Measurements from ENCODE around the gene RNF180.

Gene RNF180

GRCh38 chr5:64315778-64316177 lies 150.1 kb downstream of the RNF180 start:
- H3K9me3 ChIP-seq (ENCODE audit: control insufficient read depth, low read length): no peaks in the 10 kb centered on the region

GRCh38 chr5:64318175-64318574 lies 152.5 kb downstream of the RNF180 start:
- Histone ChIP-seq H3K36me3 (ENCODE audit: control insufficient read depth, insufficient read depth, low read length) (no peaks in the 10 kb centered on the region), H3K27ac (ENCODE audit: low read depth, low read length, severe bottlenecking) (no peak overlapping the region), H3K4me1 (ENCODE audit: control insufficient read depth, insufficient read depth, low read length, poor library complexity, severe bottlenecking) (no peaks in the 10 kb centered on the region), H3K4me3 (ENCODE audit: extremely low read depth, insufficient read depth, low read length, poor library complexity, severe bottlenecking) (no peak overlapping the region), H3K9me3 (ENCODE audit: control insufficient read depth, low read length) (no peaks in the 10 kb centered on the region)
- WGBS, 2 experiments (ENCODE audit: insufficient coverage in 2 of 2): no CpG with 5 or more reads among the region's 1 CpG

More at GRCh38 chr5:64315778-64316177, 150.1 kb downstream of the RNF180 start:
- no CpG with 5 or more reads among the region's 1 CpG for WGBS, 2 experiments (ENCODE audit: insufficient coverage in 2 of 2)
- Histone ChIP-seq H3K4me1 (ENCODE audit: control insufficient read depth, insufficient read depth, low read length, poor library complexity, severe bottlenecking) (no peaks in the 10 kb centered on the region), H3K4me3 (ENCODE audit: extremely low read depth, insufficient read depth, low read length, poor library complexity, severe bottlenecking) (no peak overlapping the region), H3K27ac (ENCODE audit: low read depth, low read length, severe bottlenecking) (no peak overlapping the region), H3K36me3 (ENCODE audit: control insufficient read depth, insufficient read depth, low read length) (no peaks in the 10 kb centered on the region)

- Histone ChIP-seq H3K9me3 (ENCODE audit: control insufficient read depth, low read length) (no peaks in the 10 kb centered on the region), H3K36me3 (ENCODE audit: control insufficient read depth, insufficient read depth, low read length) (no peaks in the 10 kb centered on the region), H3K4me3 (ENCODE audit: extremely low read depth, insufficient read depth, low read length, poor library complexity, severe bottlenecking) (no peak overlapping the region), H3K27ac (ENCODE audit: low read depth, low read length, severe bottlenecking) (no peak overlapping the region), H3K4me1 (ENCODE audit: control insufficient read depth, insufficient read depth, low read length, poor library complexity, severe bottlenecking) (no peaks in the 10 kb centered on the region)
- no CpG with 5 or more reads among the region's 1 CpG for WGBS, 2 experiments (ENCODE audit: insufficient coverage in 2 of 2)
These were observed 157.9 kb downstream of the RNF180 start for GRCh38 chr5:64323591-64323990.

- 64 to 79% methylated on average over 3 to 6 of the region's 6 CpGs for WGBS, 2 experiments (ENCODE audit: insufficient coverage in 2 of 2)
- H3K4me3 ChIP-seq (ENCODE audit: extremely low read depth, insufficient read depth, low read length, poor library complexity, severe bottlenecking): no peak overlapping the region
- no peak overlapping the region for H3K27ac ChIP-seq (ENCODE audit: low read depth, low read length, severe bottlenecking)
- no peaks in the 10 kb centered on the region for H3K4me1 ChIP-seq (ENCODE audit: control insufficient read depth, insufficient read depth, low read length, poor library complexity, severe bottlenecking)
- no peaks in the 10 kb centered on the region for H3K9me3 ChIP-seq (ENCODE audit: control insufficient read depth, low read length)
- peaks cover 7% of the 10 kb centered on the region for H3K36me3 ChIP-seq (ENCODE audit: control insufficient read depth, insufficient read depth, low read length)
These were observed 165.1 kb downstream of the RNF180 start for GRCh38 chr5:64330728-64331231.

- no peaks in the 10 kb centered on the region for H3K4me1 ChIP-seq (ENCODE audit: control insufficient read depth, insufficient read depth, low read length, poor library complexity, severe bottlenecking)
- H3K36me3 ChIP-seq (ENCODE audit: control insufficient read depth, insufficient read depth, low read length): peaks cover 7% of the 10 kb centered on the region
- H3K27ac ChIP-seq (ENCODE audit: low read depth, low read length, severe bottlenecking): no peak overlapping the region
- no peaks in the 10 kb centered on the region for H3K9me3 ChIP-seq (ENCODE audit: control insufficient read depth, low read length)
- H3K4me3 ChIP-seq (ENCODE audit: extremely low read depth, insufficient read depth, low read length, poor library complexity, severe bottlenecking): no peak overlapping the region
- WGBS, 2 experiments (ENCODE audit: insufficient coverage in 2 of 2): 88 to 98% methylated on average over 4 to 7 of the region's 9 CpGs
These were observed 166.1 kb downstream of the RNF180 start for GRCh38 chr5:64331597-64332277.

DNA sequence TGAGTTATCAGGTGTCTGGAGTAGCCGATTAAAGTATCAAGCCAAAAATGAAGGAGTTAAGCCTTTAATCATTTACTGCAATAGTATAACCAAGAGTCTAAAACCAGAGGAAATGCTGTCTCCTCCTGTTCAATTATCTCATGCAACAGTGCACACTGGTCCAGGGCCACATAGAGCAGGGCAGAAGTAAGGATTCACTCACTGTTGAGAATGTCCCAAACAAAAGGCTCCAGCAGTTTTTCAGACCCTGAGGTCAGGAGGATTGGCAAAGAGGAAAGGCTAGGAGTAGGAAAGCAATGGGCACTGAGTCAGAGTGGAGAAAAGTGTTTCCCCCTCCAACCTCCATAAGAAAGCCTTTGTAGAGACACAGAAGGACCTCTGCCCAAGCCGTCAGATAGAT lies 168.2 kb downstream of the RNF180 start:
- no peak overlapping the region for H3K27ac ChIP-seq (ENCODE audit: low read depth, low read length, severe bottlenecking)
- 0 to 82% methylated on average over 1 of the region's 2 CpGs for WGBS, 2 experiments (ENCODE audit: insufficient coverage in 2 of 2)

DNA sequence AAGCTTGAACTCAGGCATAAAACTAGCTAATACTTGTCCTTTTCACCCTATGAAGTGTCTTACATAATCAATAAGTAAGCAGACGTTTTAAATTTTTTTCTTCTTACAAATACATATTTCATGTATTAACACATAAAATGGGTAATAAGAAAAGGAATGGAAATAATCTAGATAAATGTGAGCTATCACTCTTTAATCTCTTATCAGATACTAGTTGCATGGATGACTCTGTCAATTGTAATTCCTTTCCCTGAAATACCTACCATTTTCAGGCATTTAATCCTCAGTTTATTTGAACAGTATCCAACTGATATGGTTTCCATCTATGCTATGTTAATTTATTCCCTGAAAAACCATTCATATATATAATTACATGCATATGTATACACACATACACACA lies 174.1 kb downstream of the RNF180 start:
- Histone ChIP-seq H3K27ac (ENCODE audit: low read depth, low read length, severe bottlenecking) (no peak overlapping the region), H3K4me3 (ENCODE audit: extremely low read depth, insufficient read depth, low read length, poor library complexity, severe bottlenecking) (no peak overlapping the region), H3K9me3 (ENCODE audit: control insufficient read depth, low read length) (no peaks in the 10 kb centered on the region), H3K36me3 (ENCODE audit: control insufficient read depth, insufficient read depth, low read length) (no peaks in the 10 kb centered on the region), H3K4me1 (ENCODE audit: control insufficient read depth, insufficient read depth, low read length, poor library complexity, severe bottlenecking) (no peaks in the 10 kb centered on the region)
- WGBS, 2 experiments (ENCODE audit: insufficient coverage in 2 of 2): no CpG with 5 or more reads among the region's 1 CpG

More for the DNA sequence above, 168.2 kb downstream of the RNF180 start:
- Histone ChIP-seq H3K9me3 (ENCODE audit: control insufficient read depth, low read length) (no peaks in the 10 kb centered on the region), H3K4me1 (ENCODE audit: control insufficient read depth, insufficient read depth, low read length, poor library complexity, severe bottlenecking) (no peaks in the 10 kb centered on the region), H3K36me3 (ENCODE audit: control insufficient read depth, insufficient read depth, low read length) (peaks cover 7% of the 10 kb centered on the region), H3K4me3 (ENCODE audit: extremely low read depth, insufficient read depth, low read length, poor library complexity, severe bottlenecking) (no peak overlapping the region)

DNA sequence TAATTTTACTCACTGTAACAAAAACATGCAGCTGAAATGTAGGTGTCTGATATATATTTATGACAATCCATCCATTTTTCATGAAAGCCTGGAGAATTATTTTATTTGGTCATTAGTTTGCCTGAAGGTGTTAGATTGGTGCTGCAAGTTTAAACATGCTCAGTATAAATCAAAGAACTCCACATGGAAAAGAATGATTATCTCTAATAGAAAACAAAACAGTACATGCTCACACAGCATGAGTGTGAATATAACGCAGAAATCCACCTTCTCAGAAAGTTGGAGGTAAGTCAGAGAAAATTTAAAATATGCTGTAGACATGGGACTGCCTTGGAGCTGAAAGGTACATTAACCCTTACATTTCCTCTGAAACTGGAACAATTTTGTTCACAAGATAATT lies 174.7 kb downstream of the RNF180 start:
- Histone ChIP-seq H3K36me3 (ENCODE audit: control insufficient read depth, insufficient read depth, low read length) (no peaks in the 10 kb centered on the region), H3K4me3 (ENCODE audit: extremely low read depth, insufficient read depth, low read length, poor library complexity, severe bottlenecking) (no peak overlapping the region), H3K27ac (ENCODE audit: low read depth, low read length, severe bottlenecking) (no peak overlapping the region), H3K4me1 (ENCODE audit: control insufficient read depth, insufficient read depth, low read length, poor library complexity, severe bottlenecking) (no peaks in the 10 kb centered on the region), H3K9me3 (ENCODE audit: control insufficient read depth, low read length) (no peaks in the 10 kb centered on the region)
- no CpG with 5 or more reads among the region's 1 CpG for WGBS, 2 experiments (ENCODE audit: insufficient coverage in 2 of 2)

DNA sequence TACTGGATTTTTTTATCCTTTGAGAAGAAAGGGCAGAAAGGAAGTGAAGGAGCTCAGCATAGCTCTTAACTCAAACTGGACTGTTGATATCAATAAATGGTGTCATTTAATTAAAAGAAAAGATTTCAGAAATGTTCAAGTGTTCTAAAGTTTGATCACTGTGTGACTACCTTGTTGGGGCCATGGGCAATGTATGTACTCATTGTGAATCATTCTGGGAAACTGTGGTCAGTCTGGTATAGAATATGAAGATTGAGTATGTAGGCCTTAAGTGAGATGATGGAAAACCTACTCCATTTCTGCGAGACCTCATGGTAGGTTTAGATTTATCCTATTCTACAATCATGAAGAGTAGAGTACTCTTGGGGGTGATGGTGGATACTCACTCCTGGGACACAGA lies 175.7 kb downstream of the RNF180 start:
- no CpG with 5 or more reads among the region's 1 CpG for WGBS, 2 experiments (ENCODE audit: insufficient coverage in 2 of 2)
- H3K4me1 ChIP-seq (ENCODE audit: control insufficient read depth, insufficient read depth, low read length, poor library complexity, severe bottlenecking): no peaks in the 10 kb centered on the region
- H3K4me3 ChIP-seq (ENCODE audit: extremely low read depth, insufficient read depth, low read length, poor library complexity, severe bottlenecking): no peak overlapping the region
- H3K36me3 ChIP-seq (ENCODE audit: control insufficient read depth, insufficient read depth, low read length): no peaks in the 10 kb centered on the region
- no peaks in the 10 kb centered on the region for H3K9me3 ChIP-seq (ENCODE audit: control insufficient read depth, low read length)
- H3K27ac ChIP-seq (ENCODE audit: low read depth, low read length, severe bottlenecking): no peak overlapping the region

GRCh38 chr5:64344501-64344900 lies 178.9 kb downstream of the RNF180 start:
- Histone ChIP-seq H3K36me3 (ENCODE audit: control insufficient read depth, insufficient read depth, low read length) (no peaks in the 10 kb centered on the region), H3K4me3 (ENCODE audit: extremely low read depth, insufficient read depth, low read length, poor library complexity, severe bottlenecking) (no peak overlapping the region), H3K4me1 (ENCODE audit: control insufficient read depth, insufficient read depth, low read length, poor library complexity, severe bottlenecking) (no peaks in the 10 kb centered on the region), H3K27ac (ENCODE audit: low read depth, low read length, severe bottlenecking) (no peak overlapping the region), H3K9me3 (ENCODE audit: control insufficient read depth, low read length) (no peaks in the 10 kb centered on the region)
- 100% methylated on average over 1 of the region's 1 CpG; no CpG with 5 or more reads in 1 of the 2 experiments for WGBS, 2 experiments (ENCODE audit: insufficient coverage in 2 of 2)

DNA sequence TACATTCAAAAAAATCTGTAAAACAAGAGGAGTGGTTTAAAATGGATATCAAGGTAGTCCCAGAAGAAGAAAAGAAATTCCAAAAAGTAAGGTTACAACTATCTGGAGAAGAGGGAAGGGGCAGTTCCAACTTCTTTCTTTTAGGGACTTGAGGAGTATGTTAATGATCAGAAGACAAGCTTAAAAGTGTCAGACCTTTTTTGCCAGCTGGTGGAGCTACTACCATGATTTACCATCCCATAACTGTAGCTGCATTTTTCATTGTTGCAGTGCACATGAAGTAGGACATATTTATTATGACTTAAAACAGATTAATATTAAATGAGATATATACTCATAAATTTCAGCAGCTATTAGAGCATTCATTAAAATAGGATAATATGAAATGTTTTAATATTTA lies 181.7 kb downstream of the RNF180 start:
- Histone ChIP-seq H3K27ac (ENCODE audit: low read depth, low read length, severe bottlenecking) (no peak overlapping the region), H3K9me3 (ENCODE audit: control insufficient read depth, low read length) (no peaks in the 10 kb centered on the region), H3K4me1 (ENCODE audit: control insufficient read depth, insufficient read depth, low read length, poor library complexity, severe bottlenecking) (no peaks in the 10 kb centered on the region), H3K36me3 (ENCODE audit: control insufficient read depth, insufficient read depth, low read length) (no peaks in the 10 kb centered on the region), H3K4me3 (ENCODE audit: extremely low read depth, insufficient read depth, low read length, poor library complexity, severe bottlenecking) (no peak overlapping the region)

Measured in mesodermal cell (in vitro differentiated cells).